WTC11 (cell line): Measurements from ENCODE around the gene KIRREL3. TPM values are rescaled to one million over a fixed set of nuclear protein-coding genes. Genes with fewer than 3 reads are reported as not detected.

ENCODE experiments used
- ATAC-seq: fragments of 200-7000 bp; cut with Tn5 transposase; 2 replicates; pipeline ENCODE4 v1.10.0; 2021; ENCODE audit warnings: mild to moderate bottlenecking, moderate library complexity
- CTCF ChIA-PET: fragments of 300-600 bp; sonication (Branson Sonifier 250); formaldehyde crosslinking; loops from one replicate; lab custom pipeline; 2021; ENCODE audit warnings: antibody characterized with exemption; lab: Charles Lee
- POLR2A ChIA-PET: fragments of 350-600 bp; sonication (Branson Sonifier 250); formaldehyde crosslinking; loops from one replicate; lab custom pipeline; 2021; ENCODE audit warnings: antibody characterized with exemption; lab: Charles Lee
- DNase-seq: peaks from one replicate; pipeline ENCODE4 v3.0.0; 2021; ENCODE audit warnings: low spot score
- H3K27ac Mint-ChIP-seq: 2 replicates; pipeline ENCODE4 v1.8.0; 2021; ENCODE audit warnings: mixed read lengths
- H3K27me3 Mint-ChIP-seq: 2 replicates; pipeline ENCODE4 v1.8.0; 2021; ENCODE audit warnings: low read depth, mild to moderate bottlenecking, moderate library complexity, mixed read lengths
- H3K36me3 Mint-ChIP-seq: 2 replicates; pipeline ENCODE4 v1.8.0; 2021; ENCODE audit warnings: mixed read lengths
- H3K4me1 Mint-ChIP-seq: 2 replicates; pipeline ENCODE4 v1.8.0; 2022; ENCODE audit warnings: mixed read lengths
- H3K4me3 Mint-ChIP-seq: 2 replicates; pipeline ENCODE4 v1.8.0; 2021; ENCODE audit warnings: mild to moderate bottlenecking, moderate library complexity, mixed read lengths
- H3K9me3 Mint-ChIP-seq: 2 replicates; pipeline ENCODE4 v1.8.0; 2021; ENCODE audit warnings: mixed read lengths
- ATF1 ChIP-seq: sonication (generic); formaldehyde crosslinking; IDR thresholded peaks from 2 replicates; pipeline ENCODE4 v1.8.1; 2023; ENCODE audit warnings: mild to moderate bottlenecking, moderate library complexity, missing genetic modification reagents
- CREM ChIP-seq: sonication (generic); formaldehyde crosslinking; IDR thresholded peaks from 2 replicates; pipeline ENCODE4 v1.8.1; 2022; ENCODE audit warnings: mild to moderate bottlenecking, missing genetic modification reagents, moderate library complexity
- ELF4 ChIP-seq: sonication (generic); formaldehyde crosslinking; IDR thresholded peaks from 2 replicates; pipeline ENCODE4 v1.8.1; 2022; ENCODE audit warnings: low read depth, mild to moderate bottlenecking, moderate library complexity, missing genetic modification reagents
- ETV6 ChIP-seq: sonication (generic); formaldehyde crosslinking; IDR thresholded peaks from 2 replicates; pipeline ENCODE4 v1.8.1; 2022; ENCODE audit warnings: mild to moderate bottlenecking, missing genetic modification reagents
- FOXJ3 ChIP-seq: sonication (generic); formaldehyde crosslinking; IDR thresholded peaks from 2 replicates; pipeline ENCODE4 v1.9.0; 2021; ENCODE audit warnings: missing genetic modification reagents, mild to moderate bottlenecking, borderline replicate concordance
- FOXK1 ChIP-seq: sonication (generic); formaldehyde crosslinking; IDR thresholded peaks from 2 replicates; pipeline ENCODE4 v1.8.0; 2022; ENCODE audit warnings: mild to moderate bottlenecking, moderate library complexity, missing genetic modification reagents
- FOXP1 ChIP-seq: sonication (generic); formaldehyde crosslinking; IDR thresholded peaks from 2 replicates; pipeline ENCODE4 v1.8.0; 2022; ENCODE audit warnings: missing genetic modification reagents, mild to moderate bottlenecking, moderate library complexity, borderline replicate concordance
- IRF2 ChIP-seq: sonication (generic); formaldehyde crosslinking; IDR thresholded peaks from 2 replicates; pipeline ENCODE4 v1.8.0; 2022; ENCODE audit warnings: low read depth, missing genetic modification reagents, borderline replicate concordance
- KAT7 ChIP-seq: sonication (generic); formaldehyde crosslinking; IDR thresholded peaks from 2 replicates; pipeline ENCODE4 v1.8.1; 2023; ENCODE audit warnings: missing genetic modification reagents, mild to moderate bottlenecking, borderline replicate concordance
- NFATC4 ChIP-seq: fragments of 250-450 bp; sonication (Bioruptor Pico); IDR thresholded peaks from 2 replicates; pipeline ENCODE4 v1.9.0; 2021; ENCODE audit warnings: mild to moderate bottlenecking
- NFYB ChIP-seq: sonication (generic); formaldehyde crosslinking; conservative IDR thresholded peaks from 2 replicates; pipeline ENCODE4 v1.8.0; 2022; ENCODE audit warnings: low read depth, missing genetic modification reagents
- RORB ChIP-seq: fragments of 250-450 bp; sonication (Bioruptor Pico); IDR thresholded peaks from 2 replicates; pipeline ENCODE4 v1.9.0; 2021; ENCODE audit warnings: mild to moderate bottlenecking
- ZBTB21 ChIP-seq: sonication (generic); formaldehyde crosslinking; IDR thresholded peaks from 2 replicates; pipeline ENCODE4 v1.8.1; 2023; ENCODE audit warnings: mild to moderate bottlenecking, missing genetic modification reagents, borderline replicate concordance
- ZNF138 ChIP-seq: sonication (generic); formaldehyde crosslinking; conservative IDR thresholded peaks from 2 replicates; pipeline ENCODE4 v1.8.1; 2022; ENCODE audit warnings: mild to moderate bottlenecking, moderate library complexity, missing genetic modification reagents
- ZNF232 ChIP-seq: sonication (generic); formaldehyde crosslinking; IDR thresholded peaks from 2 replicates; pipeline ENCODE4 v1.8.0; 2022; ENCODE audit warnings: mild to moderate bottlenecking, missing genetic modification reagents
- ZNF317 ChIP-seq: sonication (generic); formaldehyde crosslinking; IDR thresholded peaks from 2 replicates; pipeline ENCODE4 v1.8.1; 2023; ENCODE audit warnings: low read depth, mild to moderate bottlenecking, moderate library complexity, missing genetic modification reagents, borderline replicate concordance
- ZNF396 ChIP-seq: fragments of 250-450 bp; sonication (Bioruptor Pico); IDR thresholded peaks from 2 replicates; pipeline ENCODE4 v1.8.0; 2021; ENCODE audit warnings: mild to moderate bottlenecking, moderate library complexity, borderline replicate concordance
- total RNA-seq: library from RNA; stranded (reverse); gene quantifications from 3 replicates; pipeline ENCODE4 v1.2.3, GENCODE V29; 2021
- TF ChIP-seq, protein P1 (sequence below): sonication (generic); formaldehyde crosslinking; IDR thresholded peaks from 2 replicates; pipeline ENCODE4 v1.8.0; 2022; ENCODE audit warnings: mild to moderate bottlenecking, missing genetic modification reagents
- TF ChIP-seq, protein P2 (sequence below): sonication (generic); formaldehyde crosslinking; IDR thresholded peaks from 2 replicates; pipeline ENCODE4 v1.8.1; 2023; ENCODE audit warnings: mild to moderate bottlenecking, missing genetic modification reagents, borderline replicate concordance
- TF ChIP-seq, protein P3 (sequence below): sonication (generic); formaldehyde crosslinking; IDR thresholded peaks from 2 replicates; pipeline ENCODE4 v1.8.0; 2023; ENCODE audit warnings: mild to moderate bottlenecking, missing genetic modification reagents
- TF ChIP-seq, protein P4 (sequence below): sonication (generic); formaldehyde crosslinking; IDR thresholded peaks from 2 replicates; pipeline ENCODE4 v1.8.1; 2022; ENCODE audit warnings: mild to moderate bottlenecking, moderate library complexity, missing genetic modification reagents
- TF ChIP-seq, protein P5 (sequence below): sonication (generic); formaldehyde crosslinking; IDR thresholded peaks from 2 replicates; pipeline ENCODE4 v1.8.1; 2022; ENCODE audit warnings: low read depth, mild to moderate bottlenecking, moderate library complexity, missing genetic modification reagents, borderline replicate concordance
- TF ChIP-seq, protein P6 (sequence below): fragments of 250-450 bp; sonication (Bioruptor Pico); IDR thresholded peaks from 2 replicates; pipeline ENCODE4 v1.9.0; 2021; ENCODE audit warnings: mild to moderate bottlenecking
- TF ChIP-seq, protein P7 (sequence below): fragments of 250-450 bp; sonication (Bioruptor Pico); IDR thresholded peaks from 2 replicates; pipeline ENCODE4 v1.9.0; 2021; ENCODE audit warnings: moderate library complexity, mild to moderate bottlenecking, inconsistent platforms, borderline replicate concordance

Gene KIRREL3
- total RNA-seq, 1 experiment from 2014 or later, result 0.59 TPM

DNA sequence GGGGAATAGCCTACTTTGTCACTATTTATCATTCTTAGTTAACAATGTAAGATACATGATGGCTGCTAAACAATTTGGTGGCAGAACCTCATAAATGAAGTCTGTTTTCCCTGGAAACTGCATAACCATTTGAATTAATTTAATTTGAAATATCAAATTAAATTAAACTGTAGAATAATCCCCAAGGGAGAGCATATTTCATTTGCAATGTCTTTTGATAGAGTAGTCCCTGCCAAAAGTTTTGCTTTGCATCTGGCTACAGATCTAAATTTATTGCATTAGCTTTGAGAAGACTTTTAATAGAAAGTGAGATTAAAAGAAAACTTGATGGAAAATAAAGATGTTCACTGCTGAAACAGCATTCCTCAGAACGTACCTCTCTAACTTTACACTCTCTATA lies 246.6 kb downstream of the KIRREL3 start:
- H3K36me3 Mint-ChIP-seq, result no peaks in the 10 kb centered on the region
- CTCF ChIA-PET, result no interaction called here
- peaks cover 16% of the 10 kb centered on the region for H3K4me1 Mint-ChIP-seq
- peaks cover 5% of the 10 kb centered on the region; the same call in 1 of the 2 replicates for H3K9me3 Mint-ChIP-seq
- no peaks in the 10 kb centered on the region for H3K27me3 Mint-ChIP-seq
- ATAC-seq (no peak), DNase-seq (no peak)
- TF ChIP-seq FOXP1 (CRISPR knock-in tag), result no peak
- TF ChIP-seq FOXK1 (CRISPR knock-in tag), result no peak
- no peak for TF ChIP-seq NFATC4 (CRISPR knock-in tag)
- TF ChIP-seq ATF1 (CRISPR knock-in tag), result no peak
- no peak for TF ChIP-seq ETV6 (CRISPR knock-in tag)
- TF ChIP-seq, protein P1, sequence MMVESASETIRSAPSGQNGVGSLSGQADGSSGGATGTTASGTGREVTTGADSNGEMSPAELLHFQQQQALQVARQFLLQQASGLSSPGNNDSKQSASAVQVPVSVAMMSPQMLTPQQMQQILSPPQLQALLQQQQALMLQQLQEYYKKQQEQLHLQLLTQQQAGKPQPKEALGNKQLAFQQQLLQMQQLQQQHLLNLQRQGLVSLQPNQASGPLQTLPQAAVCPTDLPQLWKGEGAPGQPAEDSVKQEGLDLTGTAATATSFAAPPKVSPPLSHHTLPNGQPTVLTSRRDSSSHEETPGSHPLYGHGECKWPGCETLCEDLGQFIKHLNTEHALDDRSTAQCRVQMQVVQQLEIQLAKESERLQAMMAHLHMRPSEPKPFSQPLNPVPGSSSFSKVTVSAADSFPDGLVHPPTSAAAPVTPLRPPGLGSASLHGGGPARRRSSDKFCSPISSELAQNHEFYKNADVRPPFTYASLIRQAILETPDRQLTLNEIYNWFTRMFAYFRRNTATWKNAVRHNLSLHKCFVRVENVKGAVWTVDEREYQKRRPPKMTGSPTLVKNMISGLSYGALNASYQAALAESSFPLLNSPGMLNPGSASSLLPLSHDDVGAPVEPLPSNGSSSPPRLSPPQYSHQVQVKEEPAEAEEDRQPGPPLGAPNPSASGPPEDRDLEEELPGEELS (CRISPR knock-in tag), result no peak
- POLR2A ChIA-PET, result no interaction called here
- H3K4me3 Mint-ChIP-seq, result no peak overlapping the region
- H3K27ac Mint-ChIP-seq, result no peak overlapping the region

DNA sequence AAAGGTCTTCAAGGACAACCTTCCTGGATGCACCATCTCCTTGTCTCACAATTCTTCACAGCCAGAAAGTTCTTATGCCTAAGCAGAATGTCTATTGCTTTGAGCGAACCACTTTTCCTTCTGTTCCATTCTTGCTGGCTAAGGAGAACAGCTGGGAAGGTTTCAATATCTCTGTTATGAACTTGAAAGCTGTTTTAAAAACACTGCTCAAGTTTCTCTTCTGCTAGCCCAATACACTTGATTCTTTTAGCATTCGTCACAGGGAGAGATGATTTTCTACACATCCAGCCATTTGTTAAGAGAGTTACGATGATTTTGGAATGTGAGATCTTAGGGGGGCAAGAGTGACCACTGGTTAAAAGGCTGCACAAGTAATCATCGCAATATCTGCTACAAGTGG lies 249.3 kb downstream of the KIRREL3 start:
- ChIA-PET POLR2A (no interaction called here), CTCF (no interaction called here)
- no peak for DNase-seq

DNA sequence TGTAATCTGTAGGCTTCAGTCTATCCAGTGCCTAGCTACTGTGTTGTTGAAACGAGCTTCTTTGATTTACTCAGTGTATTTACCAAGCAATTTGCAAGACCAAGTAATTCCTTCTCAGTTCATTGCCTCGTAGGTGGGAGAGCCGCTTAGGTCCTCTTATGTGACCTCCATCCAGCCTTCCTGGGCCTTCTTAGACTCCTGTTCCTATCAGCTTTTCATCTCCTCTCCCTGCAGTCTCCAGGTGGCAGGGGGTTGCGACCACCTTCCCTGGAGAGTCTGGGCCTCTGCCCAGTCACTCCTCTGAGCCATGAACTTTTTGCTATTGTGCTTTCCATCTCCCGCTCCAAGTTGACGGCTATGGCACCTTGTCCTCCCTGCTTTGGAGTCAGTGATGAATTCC lies 251.8 kb downstream of the KIRREL3 start:
- Mint-ChIP-seq H3K27ac (no peak overlapping the region), H3K9me3 (peaks cover 5% of the 10 kb centered on the region; the same call in 1 of the 2 replicates), H3K4me3 (no peak overlapping the region), H3K4me1 (peaks cover 3% of the 10 kb centered on the region), H3K27me3 (no peaks in the 10 kb centered on the region), H3K36me3 (no peaks in the 10 kb centered on the region)
- DNase-seq (no peak), ATAC-seq (no peak)
- ChIA-PET CTCF (no interaction called here), POLR2A (no interaction called here)
- TF ChIP-seq, protein P2, sequence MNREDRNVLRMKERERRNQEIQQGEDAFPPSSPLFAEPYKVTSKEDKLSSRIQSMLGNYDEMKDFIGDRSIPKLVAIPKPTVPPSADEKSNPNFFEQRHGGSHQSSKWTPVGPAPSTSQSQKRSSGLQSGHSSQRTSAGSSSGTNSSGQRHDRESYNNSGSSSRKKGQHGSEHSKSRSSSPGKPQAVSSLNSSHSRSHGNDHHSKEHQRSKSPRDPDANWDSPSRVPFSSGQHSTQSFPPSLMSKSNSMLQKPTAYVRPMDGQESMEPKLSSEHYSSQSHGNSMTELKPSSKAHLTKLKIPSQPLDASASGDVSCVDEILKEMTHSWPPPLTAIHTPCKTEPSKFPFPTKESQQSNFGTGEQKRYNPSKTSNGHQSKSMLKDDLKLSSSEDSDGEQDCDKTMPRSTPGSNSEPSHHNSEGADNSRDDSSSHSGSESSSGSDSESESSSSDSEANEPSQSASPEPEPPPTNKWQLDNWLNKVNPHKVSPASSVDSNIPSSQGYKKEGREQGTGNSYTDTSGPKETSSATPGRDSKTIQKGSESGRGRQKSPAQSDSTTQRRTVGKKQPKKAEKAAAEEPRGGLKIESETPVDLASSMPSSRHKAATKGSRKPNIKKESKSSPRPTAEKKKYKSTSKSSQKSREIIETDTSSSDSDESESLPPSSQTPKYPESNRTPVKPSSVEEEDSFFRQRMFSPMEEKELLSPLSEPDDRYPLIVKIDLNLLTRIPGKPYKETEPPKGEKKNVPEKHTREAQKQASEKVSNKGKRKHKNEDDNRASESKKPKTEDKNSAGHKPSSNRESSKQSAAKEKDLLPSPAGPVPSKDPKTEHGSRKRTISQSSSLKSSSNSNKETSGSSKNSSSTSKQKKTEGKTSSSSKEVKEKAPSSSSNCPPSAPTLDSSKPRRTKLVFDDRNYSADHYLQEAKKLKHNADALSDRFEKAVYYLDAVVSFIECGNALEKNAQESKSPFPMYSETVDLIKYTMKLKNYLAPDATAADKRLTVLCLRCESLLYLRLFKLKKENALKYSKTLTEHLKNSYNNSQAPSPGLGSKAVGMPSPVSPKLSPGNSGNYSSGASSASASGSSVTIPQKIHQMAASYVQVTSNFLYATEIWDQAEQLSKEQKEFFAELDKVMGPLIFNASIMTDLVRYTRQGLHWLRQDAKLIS (CRISPR knock-in tag), result no peak
- TF ChIP-seq KAT7 (CRISPR knock-in tag), result no peak
- no peak for TF ChIP-seq ELF4 (CRISPR knock-in tag)
- TF ChIP-seq IRF2 (CRISPR knock-in tag), result no peak
- TF ChIP-seq ATF1 (CRISPR knock-in tag), result no peak
- no peak for TF ChIP-seq CREM
- TF ChIP-seq, protein P3, sequence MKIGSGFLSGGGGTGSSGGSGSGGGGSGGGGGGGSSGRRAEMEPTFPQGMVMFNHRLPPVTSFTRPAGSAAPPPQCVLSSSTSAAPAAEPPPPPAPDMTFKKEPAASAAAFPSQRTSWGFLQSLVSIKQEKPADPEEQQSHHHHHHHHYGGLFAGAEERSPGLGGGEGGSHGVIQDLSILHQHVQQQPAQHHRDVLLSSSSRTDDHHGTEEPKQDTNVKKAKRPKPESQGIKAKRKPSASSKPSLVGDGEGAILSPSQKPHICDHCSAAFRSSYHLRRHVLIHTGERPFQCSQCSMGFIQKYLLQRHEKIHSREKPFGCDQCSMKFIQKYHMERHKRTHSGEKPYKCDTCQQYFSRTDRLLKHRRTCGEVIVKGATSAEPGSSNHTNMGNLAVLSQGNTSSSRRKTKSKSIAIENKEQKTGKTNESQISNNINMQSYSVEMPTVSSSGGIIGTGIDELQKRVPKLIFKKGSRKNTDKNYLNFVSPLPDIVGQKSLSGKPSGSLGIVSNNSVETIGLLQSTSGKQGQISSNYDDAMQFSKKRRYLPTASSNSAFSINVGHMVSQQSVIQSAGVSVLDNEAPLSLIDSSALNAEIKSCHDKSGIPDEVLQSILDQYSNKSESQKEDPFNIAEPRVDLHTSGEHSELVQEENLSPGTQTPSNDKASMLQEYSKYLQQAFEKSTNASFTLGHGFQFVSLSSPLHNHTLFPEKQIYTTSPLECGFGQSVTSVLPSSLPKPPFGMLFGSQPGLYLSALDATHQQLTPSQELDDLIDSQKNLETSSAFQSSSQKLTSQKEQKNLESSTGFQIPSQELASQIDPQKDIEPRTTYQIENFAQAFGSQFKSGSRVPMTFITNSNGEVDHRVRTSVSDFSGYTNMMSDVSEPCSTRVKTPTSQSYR (CRISPR knock-in tag), result no peak
- no peak for TF ChIP-seq RORB (CRISPR knock-in tag)
- no peak for TF ChIP-seq ZBTB21
- no peak for TF ChIP-seq NFYB (CRISPR knock-in tag)

More for the DNA sequence above, 249.3 kb downstream of the KIRREL3 start:
- no peaks in the 10 kb centered on the region for H3K27me3 Mint-ChIP-seq
- ATAC-seq, result no peak
- H3K27ac Mint-ChIP-seq, result no peak overlapping the region
- no peaks in the 10 kb centered on the region for H3K36me3 Mint-ChIP-seq
- H3K9me3 Mint-ChIP-seq, result peaks cover 5% of the 10 kb centered on the region; the same call in 1 of the 2 replicates
- TF ChIP-seq, protein P4, sequence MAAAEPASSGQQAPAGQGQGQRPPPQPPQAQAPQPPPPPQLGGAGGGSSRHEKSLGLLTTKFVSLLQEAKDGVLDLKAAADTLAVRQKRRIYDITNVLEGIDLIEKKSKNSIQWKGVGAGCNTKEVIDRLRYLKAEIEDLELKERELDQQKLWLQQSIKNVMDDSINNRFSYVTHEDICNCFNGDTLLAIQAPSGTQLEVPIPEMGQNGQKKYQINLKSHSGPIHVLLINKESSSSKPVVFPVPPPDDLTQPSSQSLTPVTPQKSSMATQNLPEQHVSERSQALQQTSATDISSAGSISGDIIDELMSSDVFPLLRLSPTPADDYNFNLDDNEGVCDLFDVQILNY (CRISPR knock-in tag), result no peak
- TF ChIP-seq, protein P5, sequence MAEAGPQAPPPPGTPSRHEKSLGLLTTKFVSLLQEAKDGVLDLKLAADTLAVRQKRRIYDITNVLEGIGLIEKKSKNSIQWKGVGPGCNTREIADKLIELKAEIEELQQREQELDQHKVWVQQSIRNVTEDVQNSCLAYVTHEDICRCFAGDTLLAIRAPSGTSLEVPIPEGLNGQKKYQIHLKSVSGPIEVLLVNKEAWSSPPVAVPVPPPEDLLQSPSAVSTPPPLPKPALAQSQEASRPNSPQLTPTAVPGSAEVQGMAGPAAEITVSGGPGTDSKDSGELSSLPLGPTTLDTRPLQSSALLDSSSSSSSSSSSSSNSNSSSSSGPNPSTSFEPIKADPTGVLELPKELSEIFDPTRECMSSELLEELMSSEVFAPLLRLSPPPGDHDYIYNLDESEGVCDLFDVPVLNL (CRISPR knock-in tag), result no peak
- TF ChIP-seq, protein P6, sequence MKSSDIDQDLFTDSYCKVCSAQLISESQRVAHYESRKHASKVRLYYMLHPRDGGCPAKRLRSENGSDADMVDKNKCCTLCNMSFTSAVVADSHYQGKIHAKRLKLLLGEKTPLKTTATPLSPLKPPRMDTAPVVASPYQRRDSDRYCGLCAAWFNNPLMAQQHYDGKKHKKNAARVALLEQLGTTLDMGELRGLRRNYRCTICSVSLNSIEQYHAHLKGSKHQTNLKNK (CRISPR knock-in tag), result no peak
- TF ChIP-seq ZNF232 (CRISPR knock-in tag), result no peak
- TF ChIP-seq ZNF317 (CRISPR knock-in tag), result no peak
- TF ChIP-seq ZNF138 (CRISPR knock-in tag), result no peak
- no peak for TF ChIP-seq FOXJ3
- no peak for TF ChIP-seq ZNF396 (CRISPR knock-in tag)
- TF ChIP-seq, protein P7, sequence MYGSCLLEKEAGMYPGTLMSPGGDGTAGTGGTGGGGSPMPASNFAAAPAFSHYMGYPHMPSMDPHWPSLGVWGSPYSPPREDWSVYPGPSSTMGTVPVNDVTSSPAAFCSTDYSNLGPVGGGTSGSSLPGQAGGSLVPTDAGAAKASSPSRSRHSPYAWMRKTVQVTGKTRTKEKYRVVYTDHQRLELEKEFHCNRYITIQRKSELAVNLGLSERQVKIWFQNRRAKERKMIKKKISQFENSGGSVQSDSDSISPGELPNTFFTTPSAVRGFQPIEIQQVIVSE, result no peak
- no peak overlapping the region for H3K4me3 Mint-ChIP-seq
- H3K4me1 Mint-ChIP-seq, result peaks cover 16% of the 10 kb centered on the region
